ENCODE results near the gene BBIP1.

BBIP1 gene

DNA sequence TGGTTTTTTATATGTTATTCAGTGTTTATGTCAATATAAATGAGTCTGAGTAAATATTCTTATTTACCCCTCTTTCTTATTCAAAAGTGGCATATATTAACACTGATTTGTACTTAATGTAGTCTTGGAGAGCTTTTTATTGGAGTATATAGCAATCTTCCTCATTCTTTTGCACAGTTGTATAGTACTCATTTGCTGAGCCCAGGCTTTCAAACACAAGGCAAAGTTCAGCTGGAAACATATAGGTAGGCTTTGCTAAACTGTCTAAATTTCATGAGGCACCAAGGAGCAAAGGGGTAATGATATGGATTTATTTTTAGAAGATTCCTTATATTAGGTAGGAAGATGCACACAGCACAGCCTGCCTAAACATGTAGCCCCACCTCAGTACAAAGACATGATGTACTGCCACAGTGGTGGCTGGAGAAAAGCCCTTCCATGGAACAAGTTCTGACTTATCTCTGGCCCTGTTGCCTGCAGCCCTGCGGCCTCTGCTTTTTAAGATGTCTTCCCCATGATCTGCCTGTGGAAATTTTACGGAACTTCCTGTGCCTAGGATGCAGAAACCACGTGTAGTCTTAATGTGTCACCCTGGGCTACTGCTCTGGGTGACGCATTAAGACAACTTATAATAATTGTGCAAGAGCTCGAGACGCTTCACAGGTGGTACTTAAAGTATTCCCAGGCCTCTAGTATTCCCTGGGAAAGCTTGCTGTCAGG lies 56.9 kb downstream of the BBIP1 start:
- DNase-seq (ENCODE audit: low read depth): no peak

DNA sequence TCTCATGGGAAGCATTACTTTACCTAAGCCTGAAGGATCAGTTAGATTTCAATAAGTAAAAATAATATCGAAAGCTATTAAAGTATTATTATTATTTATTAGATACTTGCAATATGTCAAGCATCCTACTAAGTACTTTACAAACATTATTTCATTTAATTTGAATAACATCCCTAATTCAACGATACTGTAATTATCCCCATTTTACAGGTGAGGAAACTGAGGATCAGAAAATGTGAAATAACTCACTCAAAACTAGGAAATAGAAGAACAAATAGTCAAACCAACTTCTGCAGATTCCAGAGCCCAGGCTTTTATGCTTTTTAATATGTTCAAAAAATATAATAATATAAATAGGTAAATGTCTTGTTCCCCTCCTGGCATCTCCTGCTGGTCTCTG lies 57.5 kb downstream of the BBIP1 start:
- DNase-seq (ENCODE audit: low read depth): no peak

DNA sequence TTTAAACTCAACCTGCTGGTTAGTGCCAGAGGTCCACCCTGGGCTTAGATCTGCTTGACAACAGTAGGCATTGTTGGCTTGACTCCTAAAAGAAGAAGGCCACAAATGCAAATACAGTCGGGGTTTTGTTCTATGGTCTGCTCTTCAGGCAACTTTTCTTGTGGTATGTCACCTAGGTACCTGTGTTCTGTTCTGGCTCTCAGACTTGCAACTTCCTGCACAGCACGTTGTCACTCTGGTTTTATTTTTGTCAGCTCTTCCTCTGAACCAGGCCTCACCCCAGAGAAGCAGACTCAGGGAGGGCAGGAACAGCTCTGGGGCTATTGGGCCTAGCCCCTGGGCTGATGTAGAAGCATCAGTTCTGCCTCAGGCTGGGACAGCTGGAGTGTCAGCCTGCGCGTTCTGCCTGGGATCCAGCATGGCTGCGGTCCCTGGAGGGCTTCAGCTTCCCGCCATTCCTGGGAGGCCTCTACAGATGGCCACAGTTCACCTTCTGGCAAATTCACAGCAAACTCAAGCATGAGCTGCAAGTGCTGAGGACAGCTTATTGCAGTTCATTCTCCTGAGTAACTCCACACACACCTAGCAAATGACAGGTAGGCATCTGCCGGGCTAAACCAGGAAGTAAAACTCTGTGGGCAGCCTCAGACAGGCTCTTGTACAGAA lies 58.3 kb downstream of the BBIP1 start:
- DNase-seq (ENCODE audit: low read depth): no peak

DNA sequence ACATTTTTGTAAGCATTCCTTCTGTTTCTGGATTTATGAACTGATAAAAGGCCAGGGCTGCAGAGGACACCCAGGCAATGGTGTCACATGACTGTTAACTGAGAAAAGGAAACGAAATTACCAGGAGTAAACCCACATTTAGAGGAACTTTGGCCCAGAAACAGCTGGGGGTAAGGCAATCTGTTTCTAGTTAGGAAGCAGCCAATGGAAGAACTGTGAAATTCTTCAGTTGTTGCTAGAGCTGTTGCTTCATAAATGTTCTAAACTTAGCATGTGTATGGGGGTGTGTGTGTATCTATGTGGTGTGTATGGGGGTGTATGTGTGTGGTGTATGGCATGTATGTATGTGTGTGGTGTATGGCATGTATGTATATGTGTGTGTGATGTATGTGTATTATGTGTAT lies 59.0 kb downstream of the BBIP1 start:
- peak; percentile 35 for DNase-seq (ENCODE audit: low read depth)

DNA sequence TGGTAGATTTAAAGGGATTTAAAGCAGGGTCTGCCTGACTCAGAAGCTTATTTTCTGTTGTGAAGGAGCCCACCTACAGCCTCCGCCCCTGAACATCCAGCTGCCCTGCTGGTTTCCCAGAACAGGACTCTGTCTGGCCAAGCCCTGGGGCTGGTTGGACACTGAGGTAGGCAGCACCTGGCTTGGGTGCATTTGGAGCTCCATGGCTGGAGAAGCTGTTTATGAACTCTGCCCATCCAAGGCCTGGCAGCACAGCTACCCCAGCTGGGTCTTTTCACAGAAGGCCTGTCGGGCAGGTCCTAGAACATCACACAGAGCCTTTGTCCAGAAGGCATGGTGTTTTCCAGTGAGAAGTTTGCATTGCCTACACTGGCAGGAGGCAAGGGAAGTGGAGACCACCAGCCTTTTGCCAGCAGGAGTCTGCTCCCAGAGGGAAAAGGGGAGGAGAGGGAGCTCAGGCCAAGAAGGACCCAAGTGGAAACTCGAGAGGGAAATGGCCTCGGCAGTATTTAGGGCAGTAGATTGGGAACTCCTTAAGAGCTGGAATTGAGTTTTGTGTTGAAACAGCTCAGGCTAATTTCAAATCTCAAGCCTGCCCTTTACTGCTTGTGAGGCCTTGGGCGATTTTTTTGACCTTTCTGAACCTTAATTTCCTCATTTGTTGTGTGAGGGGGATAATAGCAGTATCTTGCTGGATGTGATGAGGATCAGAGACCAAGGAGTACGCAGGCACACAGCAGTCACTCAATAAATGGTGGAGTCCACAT lies 59.6 kb downstream of the BBIP1 start:
- DNase-seq (ENCODE audit: low read depth): no peak

DNA sequence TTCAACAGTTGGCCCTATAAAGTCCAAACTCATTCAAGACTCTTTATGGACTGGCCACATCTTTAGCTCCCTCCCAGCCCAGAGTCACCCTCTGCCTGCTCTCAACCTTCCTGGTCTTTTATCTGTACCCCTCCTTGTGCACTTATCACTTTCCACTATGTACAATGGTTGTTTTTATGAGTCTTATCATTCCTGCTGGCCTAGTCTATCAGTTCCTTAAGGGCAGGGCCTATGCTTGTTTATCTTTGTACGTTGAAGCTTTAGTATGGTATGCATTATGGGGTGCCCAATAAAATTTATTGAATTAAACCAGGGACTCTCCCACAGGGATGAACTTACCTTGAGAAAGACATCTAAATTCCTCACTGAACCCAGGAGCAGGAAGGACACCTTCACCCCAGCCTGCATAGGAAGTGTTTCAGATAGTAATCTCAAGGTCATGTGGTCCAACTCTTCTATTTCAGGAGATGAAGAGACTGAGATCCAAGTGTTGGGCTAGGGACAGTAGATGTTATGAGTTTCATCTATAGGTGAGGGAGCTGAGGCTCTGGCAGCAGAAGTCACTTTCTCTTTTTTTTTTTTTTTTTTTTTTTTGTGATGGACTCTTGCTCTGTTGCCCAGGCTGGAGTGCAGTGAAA lies 60.6 kb downstream of the BBIP1 start:
- DNase-seq (ENCODE audit: low read depth): no peak

DNA sequence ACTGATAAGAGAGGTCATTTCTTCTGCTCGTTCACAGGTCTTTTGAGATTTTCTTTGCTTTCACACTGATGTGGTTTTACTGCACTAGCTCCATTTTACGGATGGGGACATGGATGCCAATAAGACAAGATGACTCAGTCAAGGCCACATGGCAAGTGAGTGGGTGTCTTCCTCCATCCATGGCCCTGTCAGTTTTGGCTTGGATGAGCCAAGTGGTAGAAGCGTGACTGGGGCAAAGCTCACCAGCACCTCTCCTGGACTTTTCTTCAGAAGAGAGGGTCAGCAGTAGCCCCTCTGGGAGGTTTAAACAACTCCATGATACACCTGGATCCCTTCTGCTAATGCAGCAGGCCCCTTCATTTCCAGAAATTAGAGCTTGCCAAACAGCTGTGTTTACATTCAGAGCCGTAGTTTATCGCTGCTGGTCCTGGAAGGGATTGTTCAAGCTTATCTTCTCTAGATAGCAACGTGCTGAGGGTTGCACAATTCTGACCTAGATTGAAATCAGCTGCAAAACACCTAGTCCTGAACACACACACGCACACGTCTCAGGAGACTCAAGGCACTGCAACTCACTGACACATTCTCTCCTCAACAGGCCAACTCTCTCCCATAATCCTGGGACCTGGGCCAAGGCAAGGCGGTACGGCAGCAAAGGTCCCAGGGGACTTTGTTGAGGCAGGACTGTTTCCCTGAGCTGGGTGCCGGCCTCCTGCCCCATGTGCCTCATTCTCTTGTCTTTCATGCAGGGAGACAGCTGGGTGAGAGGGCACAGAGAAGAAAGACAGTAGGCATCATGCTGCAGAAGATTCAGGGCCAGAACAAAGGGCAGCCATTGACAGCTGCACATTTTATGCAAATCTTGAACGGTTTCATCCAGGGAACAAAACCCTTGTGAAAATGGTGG lies 61.5 kb downstream of the BBIP1 start:
- DNase-seq (ENCODE audit: low read depth): no peak

DNA sequence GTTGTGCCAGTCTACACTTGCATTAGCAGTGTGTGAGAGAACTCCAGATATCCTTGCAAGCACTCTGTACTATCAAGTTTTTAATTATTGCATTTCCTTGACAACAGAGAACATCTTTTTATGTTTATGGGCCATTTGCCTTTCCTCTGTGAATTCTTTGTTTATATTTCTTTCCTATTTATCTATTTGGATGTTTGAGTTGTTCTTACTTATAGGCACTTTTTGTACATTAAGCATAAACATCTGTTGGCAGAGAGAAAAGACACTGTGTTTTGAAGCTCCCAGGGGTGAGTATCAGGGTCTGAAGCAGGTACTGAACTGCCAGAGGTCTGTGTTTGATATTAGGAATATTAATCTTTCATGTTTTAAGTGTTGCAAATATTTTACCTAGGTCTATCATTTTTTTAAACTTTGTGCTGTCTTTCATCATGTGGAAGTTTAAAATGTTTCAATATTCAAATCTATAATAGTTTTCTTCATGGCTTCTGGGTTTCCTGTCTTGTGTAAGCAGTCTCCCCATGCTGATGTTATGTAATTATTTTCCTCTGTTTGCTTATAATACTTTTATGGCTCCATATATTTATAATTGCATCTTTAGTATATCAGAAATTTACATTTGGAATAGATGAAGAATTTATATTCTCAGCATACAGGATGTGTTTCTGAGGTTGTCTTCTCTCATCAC lies 64.9 kb downstream of the BBIP1 start:
- no peak for DNase-seq (ENCODE audit: low read depth)

DNA sequence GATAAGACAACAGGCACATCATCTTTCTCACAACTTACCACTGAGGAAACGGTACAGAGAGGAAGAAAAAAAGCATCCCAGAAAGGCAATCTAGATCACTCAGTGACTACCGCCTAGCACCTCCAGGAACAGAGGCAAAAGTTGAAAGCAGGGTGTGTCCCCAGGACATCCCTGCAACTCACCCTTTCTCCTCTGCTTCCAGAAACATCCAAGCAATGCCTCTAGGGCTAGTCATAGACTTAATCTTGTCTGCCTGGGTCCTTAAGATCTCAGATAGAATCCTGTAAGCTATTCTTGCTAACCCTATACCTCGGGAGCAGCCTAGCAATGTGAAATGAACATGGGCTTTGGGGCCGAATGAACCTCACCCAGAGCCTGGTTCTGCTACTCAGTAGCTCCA lies 66.0 kb downstream of the BBIP1 start:
- no peak for DNase-seq (ENCODE audit: low read depth)

DNA sequence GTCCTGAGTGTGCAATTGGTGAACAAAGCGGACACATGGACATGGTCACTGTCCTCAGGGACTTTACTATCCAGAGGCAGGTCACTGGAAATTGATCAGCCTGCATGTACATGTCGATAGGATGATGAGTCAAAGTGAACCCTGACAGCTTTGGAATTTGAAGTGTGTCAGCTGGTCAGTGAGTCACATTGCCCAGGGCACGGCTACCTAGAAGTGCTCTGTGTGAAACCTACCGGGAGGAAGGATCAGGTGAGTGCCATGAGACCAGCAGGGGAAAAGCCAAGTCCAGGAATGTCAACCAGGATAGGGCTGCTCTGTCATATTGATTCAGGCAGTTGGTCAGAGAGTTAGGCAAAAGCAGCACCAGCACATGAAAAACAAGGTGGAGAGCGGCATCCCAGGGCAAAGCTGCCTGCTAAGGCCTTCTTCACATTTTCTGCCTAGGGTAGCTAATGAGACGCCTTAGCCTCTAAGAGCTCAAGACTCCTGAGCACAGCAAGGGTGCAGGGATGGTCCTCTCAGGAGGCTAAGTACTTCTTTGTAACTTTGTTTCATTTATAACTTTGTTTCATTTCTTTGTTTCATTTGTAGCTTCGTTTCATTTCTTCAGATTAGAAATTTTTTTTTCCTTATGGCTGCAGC lies 66.6 kb downstream of the BBIP1 start:
- no peak for DNase-seq (ENCODE audit: low read depth)

DNA sequence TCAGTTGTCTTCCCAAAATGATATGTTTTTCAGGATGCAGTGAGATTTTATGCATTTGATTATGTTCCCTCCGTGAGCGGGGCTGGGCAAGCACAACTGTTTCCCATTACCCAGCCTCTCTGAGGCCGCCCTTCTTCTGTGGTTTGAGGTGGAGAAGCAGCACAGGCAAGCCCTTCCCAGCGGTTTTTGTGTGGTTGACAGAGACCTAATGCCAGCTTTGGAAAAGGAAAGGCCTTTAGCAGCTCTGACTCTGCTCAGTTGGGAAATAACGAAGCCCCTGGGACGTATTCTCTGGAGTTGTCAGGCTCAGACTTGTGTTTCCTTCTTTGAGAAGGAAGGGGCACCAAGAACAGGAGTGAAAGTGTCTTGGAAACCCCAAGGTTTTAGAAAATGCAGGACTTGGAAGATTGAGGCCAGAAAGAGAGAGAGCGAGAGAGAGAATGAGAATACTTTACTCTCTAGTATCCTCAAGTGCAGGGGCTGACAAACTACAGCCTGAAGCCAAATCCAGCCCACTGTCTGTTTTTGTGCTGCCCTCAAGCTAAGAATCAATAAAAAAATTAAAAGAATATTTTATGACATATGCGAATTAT lies 67.9 kb downstream of the BBIP1 start:
- DNase-seq (ENCODE audit: low read depth): no peak

DNA sequence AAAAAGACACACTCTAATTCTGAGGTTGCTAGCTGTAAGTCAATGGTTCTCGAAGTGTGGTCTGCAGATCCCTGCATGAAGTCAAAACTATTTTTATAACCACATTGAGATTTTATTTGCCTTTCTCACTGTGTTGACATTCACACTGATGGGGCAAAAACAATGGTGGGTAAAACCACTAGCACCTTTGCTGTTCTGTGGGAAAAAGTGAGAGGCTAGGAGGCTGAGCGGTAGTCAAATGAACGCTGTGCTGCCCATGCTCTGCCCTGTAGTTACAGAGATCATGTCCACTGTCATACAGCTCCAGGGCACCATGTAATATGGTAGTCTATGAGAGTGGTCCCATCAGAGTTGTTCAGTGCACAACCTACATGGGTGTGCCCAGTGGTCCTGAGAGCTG lies 68.9 kb downstream of the BBIP1 start:
- no peak for DNase-seq (ENCODE audit: low read depth)

All from non-pigmented ciliary epithelial cell (primary cell).